ENCODE results near the gene DMXL1.
A peak's percentile ranks its signal among the peaks of the same experiment; 100 is the strongest.
"Not testable (repeated sequence)": the region's sequence is repeated elsewhere in the genome, so short reads cannot be mapped to it uniquely, and the experiment has no call there.

DMXL1 gene

DNA sequence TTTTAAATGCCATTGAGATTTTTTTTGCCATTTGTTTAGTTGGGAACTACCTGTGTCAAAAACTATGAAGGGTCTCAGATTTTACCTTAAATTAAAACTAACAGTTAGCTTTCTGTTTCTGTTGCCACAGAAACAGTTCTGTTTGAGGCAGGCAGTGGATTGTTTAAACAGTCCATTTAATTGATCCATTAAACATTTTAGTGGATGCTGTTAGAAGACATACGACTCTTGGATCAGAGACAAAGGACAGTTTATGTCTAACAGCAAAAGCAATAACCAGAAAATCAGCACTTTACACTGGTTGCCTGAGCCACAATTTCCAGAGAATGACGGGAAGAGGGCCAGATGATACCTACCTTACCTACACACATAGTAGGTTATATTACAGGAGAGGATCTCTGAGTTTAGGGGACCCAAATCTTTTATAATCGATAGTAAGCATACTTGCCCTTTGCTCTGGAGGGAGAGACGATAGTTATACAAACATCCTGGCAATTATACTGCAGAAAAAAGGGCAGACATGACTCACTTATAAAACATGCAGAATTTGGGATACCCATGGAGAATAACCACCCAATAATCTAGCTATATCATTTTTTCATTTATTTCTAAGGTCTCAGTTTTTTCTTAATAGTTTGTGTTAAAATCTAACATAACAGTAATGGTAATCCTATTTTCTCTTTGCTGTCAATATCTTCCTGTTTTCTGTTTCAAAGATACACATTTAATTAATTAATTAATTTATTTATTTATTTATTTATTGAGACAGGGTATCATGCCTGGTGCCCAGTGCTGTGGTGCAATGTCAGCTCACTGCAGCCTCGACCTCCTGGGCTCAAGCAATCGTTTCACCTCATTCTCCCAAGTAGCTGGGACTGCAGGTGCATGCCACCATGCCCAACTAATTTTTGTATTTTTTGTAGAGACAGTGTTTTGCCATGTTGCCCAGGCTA lies 148.2 kb downstream of the DMXL1 start:
- Mint-ChIP-seq H3K4me1 (ENCODE audit: low read depth) (peaks cover 7% of the 10 kb centered on the region), H3K27me3 (no peaks in the 10 kb centered on the region), H3K36me3 (ENCODE audit: low read depth) (peaks cover 49% of the 10 kb centered on the region), H3K9me3 (no peaks in the 10 kb centered on the region), H3K27ac (no peak overlapping the region), H3K4me3 (no peak overlapping the region)
- intact Hi-C loops (cut with micrococcal nuclease): no loop called here

DNA sequence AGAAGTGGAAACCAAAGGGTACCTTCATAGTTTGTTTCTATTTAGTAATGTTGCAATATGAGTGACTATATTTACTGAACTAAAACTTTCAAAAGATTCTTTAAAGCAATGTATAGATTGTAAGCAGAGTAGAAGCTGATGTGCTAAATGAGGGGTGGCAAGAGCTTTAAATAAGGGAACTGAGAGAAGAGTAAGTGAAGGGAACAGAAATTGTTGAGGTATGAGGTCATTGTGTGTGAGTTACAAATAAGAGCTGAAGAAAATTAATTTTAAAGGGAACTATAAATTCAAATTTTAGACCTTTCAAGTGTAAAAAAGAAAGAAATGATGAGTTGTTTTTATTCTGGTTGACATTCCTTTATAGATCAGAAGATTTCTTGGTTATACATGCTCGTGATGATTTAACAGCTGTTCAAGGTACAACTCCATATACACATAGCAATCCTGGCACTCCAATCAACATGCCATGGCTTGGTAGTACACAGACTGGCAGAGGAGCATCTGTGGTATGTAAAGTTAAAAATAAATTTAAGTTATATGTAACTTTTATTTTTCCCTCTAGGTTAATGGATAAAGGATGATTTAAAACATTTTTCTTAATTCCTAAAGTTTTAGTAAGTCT lies 149.8 kb downstream of the DMXL1 start:
- Mint-ChIP-seq H3K27me3 (no peaks in the 10 kb centered on the region), H3K27ac (peak overlapping the region; percentile 27), H3K36me3 (ENCODE audit: low read depth) (peaks cover 43% of the 10 kb centered on the region), H3K9me3 (no peaks in the 10 kb centered on the region), H3K4me1 (ENCODE audit: low read depth) (peaks cover 7% of the 10 kb centered on the region), H3K4me3 (no peak overlapping the region)
- intact Hi-C loops (cut with micrococcal nuclease): loop anchor here (10.0 kb wide), 1 partner anchor 236 kb away; the partner anchor contains the start of gene DTWD2

- H3K36me3 Mint-ChIP-seq (ENCODE audit: low read depth): peaks cover 43% of the 10 kb centered on the region
- H3K27me3 Mint-ChIP-seq: no peaks in the 10 kb centered on the region
- no peaks in the 10 kb centered on the region for H3K9me3 Mint-ChIP-seq
- intact Hi-C loops (cut with micrococcal nuclease): loop anchor here (10.0 kb wide), 1 partner anchor 237 kb away; the partner anchor contains the start of gene DTWD2
- no peak overlapping the region for H3K27ac Mint-ChIP-seq
- no peak overlapping the region for H3K4me3 Mint-ChIP-seq
- H3K4me1 Mint-ChIP-seq (ENCODE audit: low read depth): peaks cover 7% of the 10 kb centered on the region
Observed at GRCh38 chr5:119221330-119221729, 150.4 kb downstream of the DMXL1 start.

GRCh38 chr5:119229950-119230349 lies 159.1 kb downstream of the DMXL1 start:
- H3K4me1 Mint-ChIP-seq (ENCODE audit: low read depth): no peaks in the 10 kb centered on the region
- intact Hi-C loops (cut with micrococcal nuclease): loop anchor here (10.0 kb wide), 1 partner anchor 245 kb away; the partner anchor contains the start of gene DTWD2
- H3K36me3 Mint-ChIP-seq (ENCODE audit: low read depth): peaks cover 30% of the 10 kb centered on the region
- H3K27ac Mint-ChIP-seq: no peak overlapping the region
- no peaks in the 10 kb centered on the region for H3K27me3 Mint-ChIP-seq
- no peaks in the 10 kb centered on the region for H3K9me3 Mint-ChIP-seq
- H3K4me3 Mint-ChIP-seq: no peak overlapping the region

DNA sequence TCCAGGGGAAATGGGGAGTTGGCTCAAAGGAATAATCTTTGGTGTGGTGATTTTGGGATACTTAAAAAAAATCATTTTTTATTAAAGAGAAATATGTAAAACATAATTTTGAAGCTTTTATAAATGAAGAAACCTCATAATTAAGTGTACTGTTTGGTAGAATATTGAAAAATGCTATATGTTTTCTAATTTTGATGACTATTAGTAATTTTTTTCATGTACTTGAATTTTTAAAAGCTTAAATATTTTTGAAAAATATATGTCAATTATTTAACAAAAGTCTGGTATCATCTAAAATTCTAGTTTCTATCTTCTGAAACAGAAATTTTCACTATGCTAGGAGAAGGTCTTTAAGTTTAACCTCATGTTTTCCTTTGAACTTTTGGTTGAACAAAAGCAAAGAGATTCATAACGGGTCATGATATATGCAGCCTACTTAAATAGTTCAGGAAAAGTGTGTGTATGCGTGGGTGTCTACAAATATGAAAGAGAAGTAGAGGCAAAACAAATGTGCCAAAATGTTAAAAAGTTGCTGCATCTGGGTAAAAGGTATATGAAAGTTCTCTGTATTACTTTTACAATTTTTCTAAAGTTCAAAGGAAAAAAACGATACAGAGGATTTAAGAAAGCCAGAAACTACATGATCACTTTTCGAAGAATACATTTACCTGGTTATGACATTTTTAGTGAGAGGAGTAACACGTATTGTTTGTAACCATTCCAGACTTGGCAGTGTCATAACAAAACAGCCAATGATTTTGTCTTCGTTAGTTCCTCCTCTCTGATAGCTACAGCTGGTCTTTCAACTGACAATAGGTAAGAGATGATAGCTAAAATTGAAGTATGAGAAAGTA lies 167.6 kb downstream of the DMXL1 start:
- Mint-ChIP-seq H3K27me3 (no peaks in the 10 kb centered on the region), H3K27ac (no peak overlapping the region), H3K9me3 (no peaks in the 10 kb centered on the region), H3K4me1 (ENCODE audit: low read depth) (no peaks in the 10 kb centered on the region), H3K4me3 (no peak overlapping the region), H3K36me3 (ENCODE audit: low read depth) (peaks cover 35% of the 10 kb centered on the region)
- intact Hi-C loops (cut with micrococcal nuclease): no loop called here

DNA sequence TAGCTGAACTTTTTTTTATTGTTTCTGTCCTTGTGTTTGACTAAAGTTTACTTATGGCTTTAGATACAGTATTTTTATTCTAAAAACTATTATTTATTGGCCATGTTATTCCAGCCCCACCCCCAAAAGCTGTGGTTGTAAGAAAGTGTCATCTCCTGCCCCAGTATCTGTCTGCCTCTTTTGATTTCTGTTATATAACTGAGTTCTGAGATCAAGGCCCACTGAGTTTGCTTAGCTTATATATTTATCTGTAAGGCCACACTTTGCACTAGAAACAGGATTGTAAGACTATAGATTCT lies 168.2 kb downstream of the DMXL1 start:
- H3K27me3 Mint-ChIP-seq: no peaks in the 10 kb centered on the region
- no peaks in the 10 kb centered on the region for H3K4me1 Mint-ChIP-seq (ENCODE audit: low read depth)
- no peak overlapping the region for H3K4me3 Mint-ChIP-seq
- H3K27ac Mint-ChIP-seq: no peak overlapping the region
- peaks cover 35% of the 10 kb centered on the region for H3K36me3 Mint-ChIP-seq (ENCODE audit: low read depth)
- no peaks in the 10 kb centered on the region for H3K9me3 Mint-ChIP-seq
- intact Hi-C loops (cut with micrococcal nuclease): no loop called here

- H3K27ac Mint-ChIP-seq; H3K4me3 Mint-ChIP-seq; H3K27me3 Mint-ChIP-seq; H3K4me1 Mint-ChIP-seq (ENCODE audit: low read depth); H3K9me3 Mint-ChIP-seq; intact Hi-C loops (cut with micrococcal nuclease): not testable (repeated sequence)
- H3K36me3 Mint-ChIP-seq (ENCODE audit: low read depth): peaks cover 29% of the 10 kb centered on the region
Observed at GRCh38 chr5:119239826-119240225, 168.9 kb downstream of the DMXL1 start.

GRCh38 chr5:119243888-119244287 lies 173.0 kb downstream of the DMXL1 start:
- H3K4me3 Mint-ChIP-seq: no peak overlapping the region
- H3K27ac Mint-ChIP-seq: no peak overlapping the region
- peaks cover 31% of the 10 kb centered on the region for H3K36me3 Mint-ChIP-seq (ENCODE audit: low read depth)
- no peaks in the 10 kb centered on the region for H3K9me3 Mint-ChIP-seq
- intact Hi-C loops (cut with micrococcal nuclease): no loop called here
- H3K4me1 Mint-ChIP-seq (ENCODE audit: low read depth): no peaks in the 10 kb centered on the region
- H3K27me3 Mint-ChIP-seq: no peaks in the 10 kb centered on the region

- intact Hi-C loops (cut with micrococcal nuclease): no loop called here
- H3K4me3 Mint-ChIP-seq: no peak overlapping the region
- H3K27me3 Mint-ChIP-seq: no peaks in the 10 kb centered on the region
- peaks cover 6% of the 10 kb centered on the region for H3K4me1 Mint-ChIP-seq (ENCODE audit: low read depth)
- no peak overlapping the region for H3K27ac Mint-ChIP-seq
- H3K36me3 Mint-ChIP-seq (ENCODE audit: low read depth): peaks cover 37% of the 10 kb centered on the region
- no peaks in the 10 kb centered on the region for H3K9me3 Mint-ChIP-seq
Observed at GRCh38 chr5:119250946-119251901, 180.3 kb downstream of the DMXL1 start.

DNA sequence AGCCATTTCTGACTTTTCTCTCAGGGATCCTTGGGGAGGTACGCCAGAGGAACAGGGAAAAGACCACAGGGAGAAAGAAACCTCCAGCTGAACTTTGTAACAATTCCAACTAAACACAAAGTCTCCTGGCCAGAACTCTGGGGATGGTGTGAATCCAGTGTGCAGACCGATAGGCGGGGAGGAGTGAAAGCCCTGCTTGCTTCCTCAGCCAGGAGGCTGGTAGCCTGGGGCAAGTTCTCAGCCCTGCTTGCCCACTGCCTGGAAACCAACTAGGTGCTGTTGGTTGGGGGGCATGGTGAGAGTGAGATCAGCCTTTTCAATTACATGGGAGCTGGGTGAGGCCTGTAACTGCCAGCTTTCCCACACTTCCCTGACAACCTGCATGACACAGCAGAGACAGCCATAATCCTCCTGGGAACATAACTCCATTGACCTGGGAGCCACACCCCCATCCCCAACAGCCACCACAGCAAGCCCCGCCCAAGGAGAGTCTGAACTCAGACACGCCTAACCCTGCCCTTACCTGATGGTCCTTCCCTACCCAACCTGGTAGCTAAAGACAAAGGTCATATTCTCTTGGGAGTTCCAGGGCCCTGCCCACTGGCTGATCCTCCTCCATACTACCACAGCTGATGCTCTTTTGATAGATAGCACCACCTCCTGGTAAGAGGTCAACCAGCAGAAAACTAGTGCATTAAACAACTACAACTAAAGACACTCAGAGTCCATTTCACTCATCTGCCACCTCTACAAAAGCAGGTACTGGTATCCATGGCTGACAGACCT lies 184.9 kb downstream of the DMXL1 start:
- intact Hi-C loops (cut with micrococcal nuclease): no loop called here
- H3K36me3 Mint-ChIP-seq (ENCODE audit: low read depth): peaks cover 25% of the 10 kb centered on the region
- no peaks in the 10 kb centered on the region for H3K27me3 Mint-ChIP-seq
- no peak overlapping the region for H3K4me3 Mint-ChIP-seq
- peaks cover 6% of the 10 kb centered on the region for H3K4me1 Mint-ChIP-seq (ENCODE audit: low read depth)
- peaks cover 18% of the 10 kb centered on the region for H3K9me3 Mint-ChIP-seq
- H3K27ac Mint-ChIP-seq: no peak overlapping the region

DNA sequence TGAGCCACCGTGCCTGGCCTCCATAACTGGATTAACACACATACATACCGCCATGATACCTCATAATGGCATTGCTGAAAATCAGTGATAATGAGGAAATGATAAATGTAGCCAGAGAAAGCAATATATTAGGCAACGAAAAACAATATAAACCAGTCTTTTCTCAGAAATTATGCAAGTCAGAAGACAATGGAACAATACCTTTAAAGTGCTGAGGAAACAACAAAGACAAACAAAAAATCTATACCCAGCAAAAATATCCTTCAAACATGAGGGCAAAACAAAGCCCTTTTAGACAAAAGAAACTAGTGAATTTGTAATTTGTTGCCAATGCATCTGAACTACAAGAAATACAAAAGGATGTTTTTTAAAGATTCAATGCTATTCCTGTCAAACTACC lies 186.7 kb downstream of the DMXL1 start:
- Mint-ChIP-seq H3K9me3 (peaks cover 33% of the 10 kb centered on the region), H3K27me3 (no peaks in the 10 kb centered on the region), H3K4me1 (ENCODE audit: low read depth) (peaks cover 6% of the 10 kb centered on the region), H3K4me3 (no peak overlapping the region), H3K27ac (no peak overlapping the region), H3K36me3 (ENCODE audit: low read depth) (peaks cover 6% of the 10 kb centered on the region)
- intact Hi-C loops (cut with micrococcal nuclease): no loop called here

DNA sequence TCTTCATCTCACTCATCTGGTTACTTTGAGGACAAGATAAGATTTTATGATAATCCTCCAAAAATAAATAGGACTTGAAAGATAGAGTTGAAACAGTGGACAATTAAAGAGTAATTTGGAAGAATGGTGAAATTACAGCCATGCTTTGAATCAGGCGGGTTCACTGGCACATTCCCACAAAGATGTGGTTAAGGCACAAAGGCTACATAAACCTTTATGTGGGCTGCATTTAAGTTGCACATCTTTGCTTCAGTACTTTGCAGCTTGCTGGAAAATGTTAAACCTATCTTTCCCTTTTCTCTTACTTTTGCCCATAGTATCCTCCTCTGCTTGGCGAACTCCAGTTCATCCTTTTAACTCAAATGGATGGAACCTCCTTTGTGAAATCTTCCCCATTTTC lies 192.8 kb downstream of the DMXL1 start:
- no peak overlapping the region for H3K27ac Mint-ChIP-seq
- H3K4me3 Mint-ChIP-seq: no peak overlapping the region
- intact Hi-C loops (cut with micrococcal nuclease): no loop called here
- no peaks in the 10 kb centered on the region for H3K27me3 Mint-ChIP-seq
- peaks cover 39% of the 10 kb centered on the region for H3K9me3 Mint-ChIP-seq
- peaks cover 19% of the 10 kb centered on the region for H3K4me1 Mint-ChIP-seq (ENCODE audit: low read depth)
- H3K36me3 Mint-ChIP-seq (ENCODE audit: low read depth): peaks cover 6% of the 10 kb centered on the region
